Kidney (tissue), 14 donors: Measurements from ENCODE around the gene MUC20. TPM values are rescaled to one million over a fixed set of nuclear protein-coding genes. Genes with fewer than 3 reads are reported as not detected.

Experiments
- DNase-seq, 5 donors: peaks; one replicate each; pipeline ENCODE4 v3.0.0-alpha.2; 2013 to 2020
- FAIRE-seq: peaks from 2 replicates; lab custom pipeline; 2012; peaks lifted over from hg19 to GRCh38; lab: Jason Lieb, UNC
- H3K27ac ChIP-seq, 2 donors: one replicate each; pipeline ENCODE4 v1.7.0; 2013; ENCODE audit warnings: low read depth in 2 of 2, low read length in 2 of 2, inconsistent platforms in 1 of 2
- H3K27me3 ChIP-seq: one replicate; pipeline ENCODE4 v1.7.1; 2013; ENCODE audit warnings: low read length, inconsistent platforms; ENCODE audit not compliant: control insufficient read depth, insufficient read depth
- H3K36me3 ChIP-seq, 3 donors: one replicate each; pipeline versions ENCODE4 v1.7.0 to v1.7.1; 2013; ENCODE audit warnings: low read length in 3 of 3, control low read depth in 1 of 3, inconsistent platforms in 1 of 3; ENCODE audit not compliant: insufficient read depth in 3 of 3, control insufficient read depth in 2 of 3
- H3K4me1 ChIP-seq, 3 donors: one replicate each; pipeline versions ENCODE4 v1.7.0 to v1.7.1; 2013; ENCODE audit warnings: low read length in 3 of 3, inconsistent platforms in 1 of 3, low read depth in 1 of 3; ENCODE audit not compliant: control insufficient read depth in 2 of 3, insufficient read depth in 2 of 3
- H3K4me3 ChIP-seq, 3 donors: one replicate each; pipeline versions ENCODE4 v1.7.0 to v1.8.1; 2013; ENCODE audit warnings: low read length in 3 of 3, control low read depth in 1 of 3, inconsistent platforms in 1 of 3
- H3K9ac ChIP-seq, 3 donors: one replicate each; pipeline versions ENCODE4 v1.7.0 to v1.7.1; 2013; ENCODE audit warnings: low read length in 3 of 3, control low read depth in 1 of 3, inconsistent platforms in 1 of 3
- H3K9me3 ChIP-seq, 3 donors: one replicate each; pipeline versions ENCODE4 v1.7.0 to v1.7.1; 2013; ENCODE audit warnings: low read length in 3 of 3, control low read depth in 1 of 3, inconsistent platforms in 1 of 3; ENCODE audit not compliant: control insufficient read depth in 2 of 3, insufficient read depth in 1 of 3
- CTCF ChIP-seq: IDR thresholded peaks from 3 replicates; pipeline ENCODE4 v1.5.1; 2012; ENCODE audit warnings: mild to moderate bottlenecking, moderate library complexity, borderline replicate concordance; ENCODE audit not compliant: insufficient read depth; ENCODE audit errors: extremely low read depth
- intact Hi-C: fragments of 100-400 bp; cut with DNase I; formaldehyde crosslinking; loops from one replicate; pipeline ENCODE4 v1.11.1; 2022
- polyA plus RNA-seq: library from polyadenylated mRNA; stranded (reverse); fragments of 350-450 nt; fragmentation: Illumina TruSeq; extraction: RNeasy Lipid Tissue Mini Kit (QIAGEN cat#74804); gene quantifications from one replicate; pipeline ENCODE4 v1.2.3, GENCODE V29; 2014; ENCODE audit warnings: low read depth, low replicate concordance; ENCODE audit not compliant: insufficient read depth
- total RNA-seq: library from RNA; stranded (reverse); fragmentation: NEBNext Ultra II Directional; extraction: Animal tissue kit (Norgen Biotek cat#: 25700); gene quantifications from one replicate; pipeline ENCODE4 v1.2.1, GENCODE V29; 2021
- donor health status: control.
- donor health status: control.
- donor health status: control.
- donor health status: control.
- donor health status: control.
- donor health status: DM: yes; HTN: yes; CAD: no.
- donor health status: Normal renal cell carcinoma (clear cell type).

MUC20 gene
- total and polyA plus RNA-seq, 2 donors from 2014 or later = 42.6 to 53.3 TPM

- H3K4me1 ChIP-seq = no peaks in the 10 kb centered on the region
- no peaks in the 10 kb centered on the region for H3K27me3 ChIP-seq
- H3K27ac ChIP-seq = no peak overlapping the region
- TF ChIP-seq CTCF = no peak
- intact Hi-C loops = no loop called here
- DNase-seq (no peak), FAIRE-seq (no peak)
- no peak overlapping the region for H3K4me3 ChIP-seq
- H3K9ac ChIP-seq = no peak overlapping the region
- H3K36me3 ChIP-seq = peaks cover 0 to 28% (median 13%) of the 10 kb centered on the region in 3 donors
- no peaks in the 10 kb centered on the region for H3K9me3 ChIP-seq
These were observed 16.3 kb upstream of the MUC20 start for GRCh38 chr3:195704433-195704999.

GRCh38 chr3:195705081-195705991 is 15.4 kb upstream of the MUC20 start:
- no peak for FAIRE-seq
- no peak overlapping the region for H3K9ac ChIP-seq
- no peaks in the 10 kb centered on the region for H3K4me1 ChIP-seq
- H3K9me3 ChIP-seq = no peaks in the 10 kb centered on the region
- no peaks in the 10 kb centered on the region for H3K27me3 ChIP-seq
- intact Hi-C loops = no loop called here
- H3K27ac ChIP-seq = peak overlapping the region in 1 of 2 donors; percentile 35
- peak in 1 of 5 donors; percentile 68 for DNase-seq
- H3K36me3 ChIP-seq = peaks cover 0 to 24% (median 16%) of the 10 kb centered on the region in 3 donors
- TF ChIP-seq CTCF = no peak
- H3K4me3 ChIP-seq = no peak overlapping the region

- intact Hi-C loops = no loop called here
- Histone ChIP-seq H3K9ac (no peak overlapping the region), H3K4me1 (no peaks in the 10 kb centered on the region), H3K4me3 (no peak overlapping the region), H3K9me3 (no peaks in the 10 kb centered on the region), H3K27me3 (no peaks in the 10 kb centered on the region), H3K27ac (no peak overlapping the region), H3K36me3 (peaks cover 0 to 37% (median 22%) of the 10 kb centered on the region in 3 donors)
- TF ChIP-seq CTCF = no peak
- FAIRE-seq (no peak), DNase-seq (peak in 1 of 5 donors; percentile 63)
These were observed 12.7 kb upstream of the MUC20 start for GRCh38 chr3:195708061-195708460.
